ENCODE data around the gene OR8D1. TPM values are rescaled to one million over a fixed set of nuclear protein-coding genes. Genes with fewer than 3 reads are reported as not detected.

OR8D1 gene
- total and polyA plus RNA-seq, 2 donors (not counting 3 experiments of a cell fraction or from before 2014, with no cell fraction given) = not detected

- no peak overlapping the region for H2AFZ ChIP-seq (ENCODE audit: low read depth, low read length)
- no peaks in the 10 kb centered on the region for H3K9me1 ChIP-seq (replicated peaks; ENCODE audit: control insufficient read depth, extremely low read depth, insufficient read depth, low read length)
- H3K79me2 ChIP-seq (ENCODE audit: control insufficient read depth, insufficient read depth, low read length) = no peaks in the 10 kb centered on the region
- H3K9ac ChIP-seq (replicated peaks; ENCODE audit: extremely low read depth, insufficient read depth, low read length) = no peak overlapping the region
- no peak overlapping the region for H3K4me3 ChIP-seq (replicated peaks in 1 of 3; ENCODE audit: insufficient read depth in 1 of 3, low read depth in 1 of 3, low read length in 3 of 3)
- intact Hi-C loops (cut with micrococcal nuclease) (no loop called here), dilution Hi-C loops (cut with MboI; ENCODE audit: extremely low pct_ligation_motif_present, low sequenced_read_pairs) (no loop called here)
- no peaks in the 10 kb centered on the region for H3K36me3 ChIP-seq (ENCODE audit: control insufficient read depth in 2 of 2, extremely low read depth in 1 of 2, insufficient read depth in 2 of 2, low read length in 2 of 2)
- no peaks in the 10 kb centered on the region for H3K9me3 ChIP-seq (replicated peaks; ENCODE audit: control insufficient read depth, insufficient read depth, low read length)
- no peaks in the 10 kb centered on the region for H4K20me1 ChIP-seq (replicated peaks; ENCODE audit: control insufficient read depth, extremely low read depth, insufficient read depth, low read length)
- FAIRE-seq (no peak), DNase-seq (ENCODE audit: low read depth, low spot score) (no peak)
- TF ChIP-seq POLR2AphosphoS5 (IDR thresholded peaks at IDR 0.05; ENCODE audit: insufficient read depth, low read depth, low read length) (no peak), GATA2 (IDR thresholded peaks at IDR 0.05; ENCODE audit: insufficient read depth, insufficient read length, low read depth, low read length) (no peak), FOS (IDR thresholded peaks at IDR 0.05; ENCODE audit: borderline replicate concordance, insufficient read depth, low read length) (no peak), MYC (IDR thresholded peaks at IDR 0.05; ENCODE audit: low read depth, low read length) (no peak), POLR2A (IDR thresholded peaks at IDR 0.05; ENCODE audit: low read depth, low read length) (no peak), JUN (IDR thresholded peaks at IDR 0.05; ENCODE audit: borderline replicate concordance, insufficient read depth, insufficient read length, low read depth) (no peak), EZH2 (IDR thresholded peaks at IDR 0.05; ENCODE audit: borderline replicate concordance, low read depth, low read length, severe bottlenecking) (no peak)
- TF ChIP-seq, protein P1, sequence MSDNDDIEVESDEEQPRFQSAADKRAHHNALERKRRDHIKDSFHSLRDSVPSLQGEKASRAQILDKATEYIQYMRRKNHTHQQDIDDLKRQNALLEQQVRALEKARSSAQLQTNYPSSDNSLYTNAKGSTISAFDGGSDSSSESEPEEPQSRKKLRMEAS (IDR thresholded peaks at IDR 0.05; ENCODE audit: insufficient read depth, insufficient read length) = no peak
- TF ChIP-seq, protein P2, sequence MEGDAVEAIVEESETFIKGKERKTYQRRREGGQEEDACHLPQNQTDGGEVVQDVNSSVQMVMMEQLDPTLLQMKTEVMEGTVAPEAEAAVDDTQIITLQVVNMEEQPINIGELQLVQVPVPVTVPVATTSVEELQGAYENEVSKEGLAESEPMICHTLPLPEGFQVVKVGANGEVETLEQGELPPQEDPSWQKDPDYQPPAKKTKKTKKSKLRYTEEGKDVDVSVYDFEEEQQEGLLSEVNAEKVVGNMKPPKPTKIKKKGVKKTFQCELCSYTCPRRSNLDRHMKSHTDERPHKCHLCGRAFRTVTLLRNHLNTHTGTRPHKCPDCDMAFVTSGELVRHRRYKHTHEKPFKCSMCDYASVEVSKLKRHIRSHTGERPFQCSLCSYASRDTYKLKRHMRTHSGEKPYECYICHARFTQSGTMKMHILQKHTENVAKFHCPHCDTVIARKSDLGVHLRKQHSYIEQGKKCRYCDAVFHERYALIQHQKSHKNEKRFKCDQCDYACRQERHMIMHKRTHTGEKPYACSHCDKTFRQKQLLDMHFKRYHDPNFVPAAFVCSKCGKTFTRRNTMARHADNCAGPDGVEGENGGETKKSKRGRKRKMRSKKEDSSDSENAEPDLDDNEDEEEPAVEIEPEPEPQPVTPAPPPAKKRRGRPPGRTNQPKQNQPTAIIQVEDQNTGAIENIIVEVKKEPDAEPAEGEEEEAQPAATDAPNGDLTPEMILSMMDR (IDR thresholded peaks at IDR 0.05; ENCODE audit: extremely low read depth in 1 of 2, insufficient read depth in 1 of 2, low read depth in 1 of 2, low read length in 2 of 2) = no peak
- CTCF ChIA-PET = no interaction called here
- H3K27me3 ChIP-seq (ENCODE audit: control insufficient read depth in 2 of 2, insufficient read depth in 2 of 2, low read length in 2 of 2) = peaks cover 0 to 2% of the 10 kb centered on the region in 2 experiments
- POLR2A ChIA-PET = no interaction called here
- no peak overlapping the region for H3K27ac ChIP-seq (ENCODE audit: insufficient read depth, low read depth, low read length)
- no TSS peak for BruUV-seq (replicated peaks)
- no peak overlapping the region for H3K4me2 ChIP-seq (ENCODE audit: insufficient read depth, low read length)
- H3K4me1 ChIP-seq (ENCODE audit: control insufficient read depth, extremely low read depth, insufficient read depth, low read length) = no peaks in the 10 kb centered on the region
Measured at GRCh38 chr11:124294687-124295086, 19.1 kb downstream of the OR8D1 start.
